Neural cell (in vitro differentiated cells): ENCODE results near the gene TBCB. TPM values are rescaled to one million over a fixed set of nuclear protein-coding genes. Genes with fewer than 3 reads are reported as not detected.

Experiments used
- H2AFZ ChIP-seq: fragments of 200-600, 300-800 bp; sonication (generic), shearing (Covaris generic); 2 replicates; pipeline ENCODE4 v1.6.0; 2014; ENCODE audit warnings: low read depth, mild to moderate bottlenecking, antibody characterized with exemption, low read length, moderate library complexity
- H3F3A ChIP-seq: fragments of 200-600 bp; shearing (Covaris generic); 2 replicates; pipeline ENCODE4 v1.6.1; 2016; ENCODE audit warnings: mild to moderate bottlenecking, moderate library complexity, mixed read lengths, antibody characterized with exemption, low read length; ENCODE audit not compliant: insufficient read depth, poor library complexity, severe bottlenecking
- H3K27ac ChIP-seq: fragments of 200-600, 300-800 bp; sonication (generic), shearing (Covaris generic); 2 replicates; pipeline ENCODE4 v1.5.1; 2014; ENCODE audit warnings: mild to moderate bottlenecking, low read length, moderate library complexity
- H3K27me3 ChIP-seq: fragments of 300-800, 200-600 bp; sonication (generic), shearing (Covaris generic); 2 replicates; pipeline ENCODE4 v1.6.0; 2014; ENCODE audit warnings: mild to moderate bottlenecking, low read depth, low read length, moderate library complexity; ENCODE audit not compliant: insufficient read depth
- H3K36me3 ChIP-seq: fragments of 300-800, 200-600 bp; sonication (generic), shearing (Covaris generic); 2 replicates; pipeline ENCODE4 v1.5.1; 2014; ENCODE audit warnings: mild to moderate bottlenecking, antibody characterized with exemption, low read length, moderate library complexity; ENCODE audit not compliant: insufficient read depth
- H3K4me2 ChIP-seq: fragments of 300-800, 200-600 bp; sonication (generic), shearing (Covaris generic); 2 replicates; pipeline ENCODE4 v1.6.0; 2014; ENCODE audit warnings: mild to moderate bottlenecking, low read length
- H3K4me3 ChIP-seq: fragments of 300-800, 200-600 bp; sonication (generic), shearing (Covaris generic); 2 replicates; pipeline ENCODE4 v1.5.1; 2014; ENCODE audit warnings: mild to moderate bottlenecking, low read length, moderate library complexity
- H3K79me2 ChIP-seq: fragments of 200-600 bp; shearing (Covaris generic); replicated peaks from 2 replicates; pipeline ENCODE4 v1.6.0; 2014; ENCODE audit warnings: mild to moderate bottlenecking, low read length, moderate library complexity; ENCODE audit not compliant: insufficient read depth
- H3K9ac ChIP-seq: fragments of 300-800, 200-600 bp; sonication (generic), shearing (Covaris generic); 2 replicates; pipeline ENCODE4 v1.6.1; 2016; ENCODE audit warnings: mild to moderate bottlenecking, low read length, mixed read lengths
- H3K9me2 ChIP-seq: fragments of 200-600 bp; shearing (Covaris generic); 2 replicates; pipeline ENCODE4 v1.6.1; 2016; ENCODE audit warnings: mild to moderate bottlenecking, low read length, mixed read lengths; ENCODE audit not compliant: insufficient read depth
- H3K9me3 ChIP-seq: fragments of 200-600, 300-800 bp; sonication (generic), shearing (Covaris generic); 2 replicates; pipeline ENCODE4 v1.6.1; 2016; ENCODE audit warnings: mild to moderate bottlenecking, mixed run types, low read length, moderate library complexity, mixed read lengths
- H4K20me1 ChIP-seq: fragments of 200-600 bp; shearing (Covaris generic); 2 replicates; pipeline ENCODE4 v1.6.1; 2016; ENCODE audit warnings: mild to moderate bottlenecking, mixed run types; ENCODE audit not compliant: insufficient read depth
- CTCF ChIP-seq: fragments of 450-650 bp; IDR thresholded peaks from 2 replicates; pipeline ENCODE4 v1.5.1; 2014; ENCODE audit warnings: antibody characterized with exemption, mild to moderate bottlenecking, moderate library complexity; ENCODE audit not compliant: poor library complexity, severe bottlenecking
- EP300 ChIP-seq: fragments of 450-650 bp; conservative IDR thresholded peaks from 2 replicates; pipeline ENCODE4 v1.6.1; 2014; ENCODE audit warnings: antibody characterized with exemption, mild to moderate bottlenecking, moderate library complexity; ENCODE audit not compliant: poor library complexity, severe bottlenecking
- EZH2 ChIP-seq: fragments of 200-600, 300-800 bp; shearing (Covaris generic), sonication (generic); IDR thresholded peaks from 2 replicates; pipeline ENCODE4 v1.6.1; 2014; ENCODE audit warnings: antibody characterized with exemption, low read length, borderline replicate concordance, mild to moderate bottlenecking; ENCODE audit not compliant: insufficient read depth, poor library complexity, severe bottlenecking
- MXI1 ChIP-seq: fragments of 450-650 bp; conservative IDR thresholded peaks from 2 replicates; pipeline ENCODE4 v1.6.1; 2014; ENCODE audit warnings: antibody characterized with exemption, mild to moderate bottlenecking; ENCODE audit not compliant: poor library complexity, severe bottlenecking
- POLR2AphosphoS5 ChIP-seq: IDR thresholded peaks from 2 replicates; pipeline ENCODE4 v1.6.1; 2012
- RAD21 ChIP-seq: fragments of 450-650 bp; conservative IDR thresholded peaks from 2 replicates; pipeline ENCODE4 v1.6.1; 2014; ENCODE audit warnings: antibody characterized with exemption, mild to moderate bottlenecking, moderate library complexity
- SMC3 ChIP-seq: fragments of 450-650 bp; conservative IDR thresholded peaks from 2 replicates; pipeline ENCODE4 v1.6.1; 2014; ENCODE audit warnings: antibody characterized with exemption, mild to moderate bottlenecking, moderate library complexity; ENCODE audit not compliant: poor library complexity
- TAF1 ChIP-seq: IDR thresholded peaks from 2 replicates; pipeline ENCODE4 v1.6.1; 2012; ENCODE audit warnings: low read depth
- polyA plus RNA-seq: library from polyadenylated mRNA; depleted of rRNA; stranded (reverse); fragments of >200 nt; gene quantifications from 2 replicates; pipeline ENCODE4 v1.2.3, GENCODE V29; 2014
- TF ChIP-seq, protein P1 (sequence below): IDR thresholded peaks from 2 replicates; pipeline ENCODE4 v1.6.1; 2012; ENCODE audit warnings: borderline replicate concordance

The TBCB gene
- polyA plus RNA-seq, 1 donor from 2014 or later, result 640 TPM

DNA sequence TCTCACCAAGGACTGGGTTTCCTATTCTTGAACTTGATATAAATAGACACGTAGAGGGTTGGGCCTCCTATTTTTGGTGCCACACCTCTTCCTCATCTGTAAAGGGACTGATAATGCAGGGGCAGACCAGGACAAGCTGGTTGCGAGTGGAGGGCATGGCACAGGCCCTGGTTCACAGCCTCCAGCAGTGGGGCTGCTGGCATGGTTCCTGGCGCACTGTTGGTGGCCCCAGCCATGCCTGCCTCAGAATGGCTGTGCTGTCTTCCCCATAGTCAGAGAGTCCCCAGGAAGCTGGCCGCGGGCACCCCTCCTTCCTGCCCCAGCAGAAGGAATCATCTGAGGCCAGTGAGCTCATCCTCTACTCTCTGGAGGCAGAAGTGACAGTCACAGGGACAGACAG, 14.8 kb upstream of the TBCB start:
- Histone ChIP-seq H3F3A (no peaks in the 10 kb centered on the region), H3K9me2 (no peaks in the 10 kb centered on the region), H3K9ac (no peak overlapping the region), H3K9me3 (no peaks in the 10 kb centered on the region), H3K79me2 (no peaks in the 10 kb centered on the region), H2AFZ (no peak overlapping the region), H3K4me3 (no peak overlapping the region), H3K27ac (no peak overlapping the region), H3K27me3 (no peaks in the 10 kb centered on the region), H3K4me2 (no peak overlapping the region), H3K36me3 (no peaks in the 10 kb centered on the region), H4K20me1 (no peaks in the 10 kb centered on the region)
- TF ChIP-seq, protein P1, sequence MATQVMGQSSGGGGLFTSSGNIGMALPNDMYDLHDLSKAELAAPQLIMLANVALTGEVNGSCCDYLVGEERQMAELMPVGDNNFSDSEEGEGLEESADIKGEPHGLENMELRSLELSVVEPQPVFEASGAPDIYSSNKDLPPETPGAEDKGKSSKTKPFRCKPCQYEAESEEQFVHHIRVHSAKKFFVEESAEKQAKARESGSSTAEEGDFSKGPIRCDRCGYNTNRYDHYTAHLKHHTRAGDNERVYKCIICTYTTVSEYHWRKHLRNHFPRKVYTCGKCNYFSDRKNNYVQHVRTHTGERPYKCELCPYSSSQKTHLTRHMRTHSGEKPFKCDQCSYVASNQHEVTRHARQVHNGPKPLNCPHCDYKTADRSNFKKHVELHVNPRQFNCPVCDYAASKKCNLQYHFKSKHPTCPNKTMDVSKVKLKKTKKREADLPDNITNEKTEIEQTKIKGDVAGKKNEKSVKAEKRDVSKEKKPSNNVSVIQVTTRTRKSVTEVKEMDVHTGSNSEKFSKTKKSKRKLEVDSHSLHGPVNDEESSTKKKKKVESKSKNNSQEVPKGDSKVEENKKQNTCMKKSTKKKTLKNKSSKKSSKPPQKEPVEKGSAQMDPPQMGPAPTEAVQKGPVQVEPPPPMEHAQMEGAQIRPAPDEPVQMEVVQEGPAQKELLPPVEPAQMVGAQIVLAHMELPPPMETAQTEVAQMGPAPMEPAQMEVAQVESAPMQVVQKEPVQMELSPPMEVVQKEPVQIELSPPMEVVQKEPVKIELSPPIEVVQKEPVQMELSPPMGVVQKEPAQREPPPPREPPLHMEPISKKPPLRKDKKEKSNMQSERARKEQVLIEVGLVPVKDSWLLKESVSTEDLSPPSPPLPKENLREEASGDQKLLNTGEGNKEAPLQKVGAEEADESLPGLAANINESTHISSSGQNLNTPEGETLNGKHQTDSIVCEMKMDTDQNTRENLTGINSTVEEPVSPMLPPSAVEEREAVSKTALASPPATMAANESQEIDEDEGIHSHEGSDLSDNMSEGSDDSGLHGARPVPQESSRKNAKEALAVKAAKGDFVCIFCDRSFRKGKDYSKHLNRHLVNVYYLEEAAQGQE, result no peak

DNA sequence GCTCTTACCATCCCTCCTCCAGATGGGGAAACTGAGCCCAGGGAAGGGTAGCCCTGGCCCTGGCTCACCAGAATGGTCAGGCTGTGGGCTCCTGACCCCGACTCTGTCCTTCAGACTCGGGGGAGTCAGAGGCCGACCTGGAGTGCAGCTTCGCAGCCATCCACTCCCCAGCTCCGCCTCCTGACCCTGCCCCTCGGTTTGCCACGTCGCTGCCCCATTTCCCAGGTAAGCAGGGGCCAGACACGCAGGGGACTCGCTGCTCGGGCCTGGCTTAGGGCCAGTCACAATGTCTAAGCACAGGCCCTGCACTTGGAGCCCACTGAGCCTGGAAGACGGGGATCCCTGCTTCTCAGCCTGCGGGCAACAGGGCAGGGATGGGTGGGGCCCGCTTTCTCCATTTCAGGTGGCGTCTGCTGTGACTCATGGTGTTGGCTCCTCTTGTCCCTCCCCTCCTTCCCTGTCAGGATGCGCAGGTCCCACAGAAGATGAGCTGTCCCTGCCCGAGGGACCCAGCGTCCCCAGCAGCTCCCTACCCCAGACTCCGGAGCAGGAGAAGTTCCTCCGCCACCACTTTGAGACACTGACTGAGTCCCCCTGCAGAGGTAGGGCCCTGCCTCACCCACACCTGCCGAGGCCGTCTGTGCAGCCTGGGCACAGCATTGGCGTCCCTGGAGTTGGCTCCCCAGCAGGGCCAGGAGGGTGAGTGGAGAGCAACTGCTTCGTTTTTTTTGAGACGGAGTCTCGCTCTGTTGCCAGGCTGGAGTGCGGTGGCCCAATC, 13.5 kb upstream of the TBCB start:
- no peaks in the 10 kb centered on the region for H3K27me3 ChIP-seq
- H3K79me2 ChIP-seq, result no peaks in the 10 kb centered on the region
- H3K4me2 ChIP-seq, result no peak overlapping the region
- no peak for TF ChIP-seq EZH2
- TF ChIP-seq RAD21, result no peak
- TF ChIP-seq MXI1, result no peak
- TF ChIP-seq, protein P1, result no peak
- TF ChIP-seq TAF1, result no peak
- TF ChIP-seq EP300, result no peak
- TF ChIP-seq CTCF, result no peak
- no peak for TF ChIP-seq POLR2AphosphoS5
- no peak for TF ChIP-seq SMC3
- H4K20me1 ChIP-seq, result no peaks in the 10 kb centered on the region
- no peak overlapping the region for H3K4me3 ChIP-seq
- H3K9me2 ChIP-seq, result no peaks in the 10 kb centered on the region
- no peak overlapping the region for H2AFZ ChIP-seq
- no peaks in the 10 kb centered on the region for H3K36me3 ChIP-seq
- H3F3A ChIP-seq, result no peaks in the 10 kb centered on the region
- H3K9ac ChIP-seq, result no peak overlapping the region
- H3K9me3 ChIP-seq, result no peaks in the 10 kb centered on the region
- no peak overlapping the region for H3K27ac ChIP-seq
